Activated CD4-positive, CD25-positive, alpha-beta regulatory T cell treated with anti-CD3 and anti-CD28 coated beads, Interleukin-2, amount 50 U/mL, for 24 hours (primary cell): ENCODE data around the gene LUC7L.
A peak's percentile ranks its signal among the peaks of the same experiment; 100 is the strongest.
"Not testable (repeated sequence)": the region's sequence is repeated elsewhere in the genome, so short reads cannot be mapped to it uniquely, and the experiment has no call there.

ENCODE experiments used
- ATAC-seq, 2 donors: fragments of 150-1000 bp; cut with Tn5 transposase; one replicate each; pipeline ENCODE4 v1.10.0; 2021; ENCODE audit warnings: mild to moderate bottlenecking in 1 of 2, moderate library complexity in 1 of 2

LUC7L gene

DNA sequence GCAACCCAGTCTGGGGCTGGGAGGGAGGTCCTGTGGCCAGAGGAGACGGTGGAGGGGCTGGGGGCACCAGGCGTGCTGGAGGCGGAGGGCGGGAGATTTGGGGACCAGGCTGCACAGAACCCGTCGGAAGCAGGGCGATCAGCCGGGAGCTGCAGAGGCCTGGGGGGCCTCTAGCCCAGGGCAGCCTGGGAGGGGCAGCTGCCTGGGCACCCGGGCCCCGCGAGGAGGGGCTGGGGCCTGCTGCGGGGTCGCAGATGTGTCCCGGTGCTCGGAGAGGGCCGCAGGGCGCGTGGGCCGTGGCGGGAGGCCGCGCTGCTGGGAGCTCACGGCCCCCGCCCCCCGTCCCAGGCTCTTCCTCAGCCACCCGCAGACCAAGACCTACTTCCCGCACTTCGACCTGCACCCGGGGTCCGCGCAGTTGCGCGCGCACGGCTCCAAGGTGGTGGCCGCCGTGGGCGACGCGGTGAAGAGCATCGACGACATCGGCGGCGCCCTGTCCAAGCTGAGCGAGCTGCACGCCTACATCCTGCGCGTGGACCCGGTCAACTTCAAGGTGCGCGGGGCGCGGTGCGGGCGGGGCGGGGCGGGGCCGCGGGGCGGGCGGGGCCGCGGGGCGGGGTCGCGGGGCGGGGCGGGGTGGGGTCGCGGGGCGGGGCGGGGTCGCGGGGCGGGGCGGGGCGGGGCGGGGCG lies 65.0 kb downstream of the LUC7L start:
- ATAC-seq: not testable (repeated sequence)

DNA sequence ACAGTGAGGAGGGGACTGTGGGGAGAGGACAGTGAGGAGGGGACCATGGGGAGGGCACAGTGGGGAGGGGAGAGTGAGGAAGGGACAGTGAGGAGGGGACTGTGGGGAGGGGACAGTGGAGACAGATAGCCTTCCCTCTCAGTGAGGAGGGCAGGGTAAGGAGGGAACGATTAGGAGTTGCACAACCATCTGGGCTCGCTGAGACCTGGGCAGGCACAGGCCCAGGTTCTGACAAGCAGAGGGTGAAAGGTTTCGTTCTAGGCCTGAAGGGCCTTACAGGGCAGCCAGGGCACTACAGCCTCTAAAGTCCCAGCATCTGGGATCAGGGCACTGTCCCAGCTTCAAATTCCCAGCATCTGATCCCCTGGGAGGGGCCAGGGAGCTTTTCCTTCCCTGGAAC lies 65.6 kb downstream of the LUC7L start:
- not testable (repeated sequence) for ATAC-seq

DNA sequence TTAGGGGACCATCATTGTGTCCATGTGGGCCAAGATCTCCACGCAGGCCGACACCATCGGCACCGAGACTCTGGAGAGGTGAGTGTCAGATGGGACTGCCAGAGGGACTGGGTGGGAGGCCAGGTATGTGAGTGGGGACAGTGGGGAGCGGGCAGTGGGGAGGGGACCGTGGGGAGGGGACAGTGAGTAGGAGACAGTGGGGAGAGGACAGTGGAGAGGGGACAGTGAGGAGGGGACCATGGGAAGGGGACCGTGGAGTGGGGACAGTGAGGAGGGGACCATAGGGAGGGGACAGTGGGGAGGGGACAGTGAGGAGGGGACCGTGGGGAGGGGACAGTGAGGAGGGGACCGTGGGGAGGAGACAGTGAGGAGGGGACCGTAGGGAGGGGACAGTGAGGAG lies 66.1 kb downstream of the LUC7L start:
- not testable (repeated sequence) for ATAC-seq

DNA sequence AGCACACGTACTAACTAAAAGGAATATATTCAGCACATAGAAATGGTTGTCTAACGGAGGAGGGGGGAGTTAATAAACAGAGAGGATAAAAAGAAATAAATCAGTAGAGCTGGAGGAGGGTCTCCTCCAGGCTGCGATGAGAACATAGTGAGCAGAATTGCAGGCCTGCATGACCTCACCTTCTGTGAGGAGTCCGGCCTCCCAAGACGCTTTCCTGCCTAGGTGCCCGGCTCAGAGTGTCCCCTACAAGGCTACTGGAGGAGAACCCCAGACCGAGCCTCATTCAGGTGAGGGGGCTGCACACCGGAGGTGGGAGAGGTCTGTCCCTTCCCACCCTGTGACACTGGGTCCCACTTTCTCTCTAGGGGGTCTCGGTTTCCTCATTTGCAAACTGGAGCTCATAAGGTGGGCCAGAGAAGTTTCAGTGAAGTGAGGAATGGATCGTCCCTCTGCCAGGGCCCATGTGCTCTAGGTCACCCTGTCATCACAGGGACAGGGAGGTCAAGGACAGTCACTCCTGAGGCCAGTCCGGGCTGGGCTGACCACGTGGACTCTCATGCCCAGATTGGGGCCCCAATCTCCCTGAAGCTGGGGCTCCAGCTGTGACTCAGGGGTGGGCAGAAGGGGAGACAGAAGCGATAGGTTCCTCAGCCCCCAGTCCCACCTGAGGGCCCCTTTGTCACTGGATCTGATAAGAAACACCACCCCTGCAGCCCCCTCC lies 66.8 kb downstream of the LUC7L start:
- ATAC-seq: no peak

DNA sequence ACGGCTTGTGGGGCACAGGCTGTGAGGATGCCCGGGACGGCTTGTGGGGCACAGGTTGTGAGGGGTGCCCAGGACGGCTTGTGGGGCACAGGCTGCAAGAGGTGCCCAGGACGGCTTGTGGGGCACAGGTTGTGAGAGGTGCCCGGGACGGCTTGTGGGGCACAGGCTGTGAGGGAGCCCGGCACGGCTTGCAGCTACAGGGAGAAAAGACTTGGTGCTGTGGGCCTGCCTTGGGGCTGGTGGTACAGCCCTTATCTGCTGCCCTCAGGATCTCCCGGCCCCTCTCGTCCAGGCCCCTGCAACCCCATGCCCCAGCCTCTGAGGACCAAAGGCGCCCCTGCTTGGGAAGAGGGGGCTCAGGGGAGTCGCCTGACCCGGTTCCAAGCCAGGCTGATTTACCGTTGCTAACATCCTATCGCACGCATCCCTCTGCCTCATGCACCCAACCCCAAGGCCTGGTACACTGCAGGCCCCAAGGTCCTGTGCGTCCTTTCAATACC lies 68.5 kb downstream of the LUC7L start:
- no peak for ATAC-seq

DNA sequence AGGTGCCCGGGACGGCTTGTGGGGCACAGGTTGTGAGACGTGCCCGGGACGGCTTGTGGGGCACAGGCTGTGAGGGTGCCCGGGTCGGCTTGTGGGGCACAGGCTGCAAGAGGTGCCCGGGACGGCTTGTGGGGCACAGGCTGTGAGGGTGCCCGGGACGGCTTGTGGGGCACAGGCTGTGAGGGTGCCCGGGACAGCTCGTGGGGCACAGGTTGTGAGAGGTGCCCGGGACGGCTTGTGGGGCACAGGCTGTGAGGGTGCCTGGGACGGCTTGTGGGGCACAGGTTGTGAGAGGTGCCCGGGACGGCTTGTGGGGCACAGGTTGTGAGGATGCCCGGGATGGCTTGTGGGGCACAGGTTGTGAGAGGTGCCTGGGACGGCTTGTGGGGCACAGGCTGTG lies 69.0 kb downstream of the LUC7L start:
- not testable (repeated sequence) for ATAC-seq

DNA sequence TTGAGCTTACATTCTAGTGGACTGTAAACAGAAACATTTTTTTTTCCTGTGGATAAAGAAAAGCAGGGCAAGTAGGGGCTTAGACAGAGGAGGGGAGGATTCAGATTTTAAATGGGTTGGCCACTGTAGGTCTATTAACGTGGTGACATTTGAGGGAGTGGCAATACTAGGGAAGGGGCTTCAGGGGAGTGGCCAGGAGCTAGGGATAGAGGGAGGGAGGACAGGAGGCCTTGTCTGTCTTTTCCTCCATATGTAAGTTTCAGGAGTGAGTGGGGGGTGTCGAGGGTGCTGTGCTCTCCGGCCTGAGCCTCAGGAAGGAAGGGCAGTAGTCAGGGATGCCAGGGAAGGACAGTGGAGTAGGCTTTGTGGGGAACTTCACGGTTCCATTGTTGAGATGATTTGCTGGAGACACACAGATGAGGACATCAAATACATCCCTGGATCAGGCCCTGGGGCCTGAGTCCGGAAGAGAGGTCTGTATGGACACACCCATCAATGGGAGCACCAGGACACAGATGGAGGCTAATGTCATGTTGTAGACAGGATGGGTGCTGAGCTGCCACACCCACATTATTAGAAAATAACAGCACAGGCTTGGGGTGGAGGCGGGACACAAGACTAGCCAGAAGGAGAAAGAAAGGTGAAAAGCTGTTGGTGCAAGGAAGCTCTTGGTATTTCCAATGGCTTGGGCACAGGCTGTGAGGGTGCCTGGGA lies 70.0 kb downstream of the LUC7L start:
- ATAC-seq: no peak

DNA sequence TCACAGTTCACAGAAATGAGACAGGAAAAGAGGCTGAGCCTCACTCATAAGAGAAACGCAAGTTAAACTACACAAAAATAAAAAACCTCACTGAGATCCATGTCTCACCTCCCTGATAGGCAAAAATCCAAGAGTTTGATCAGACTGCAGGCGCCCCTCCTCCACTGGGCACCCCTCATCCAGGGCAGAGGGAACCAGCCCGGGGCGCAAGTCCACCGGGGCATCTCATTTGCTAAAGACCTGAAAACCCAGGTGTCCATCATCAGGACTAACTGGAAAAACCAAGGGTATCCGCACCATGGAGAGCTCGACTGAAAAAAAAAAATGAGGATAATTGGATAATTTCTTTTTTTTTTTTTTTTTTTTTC lies 74.2 kb downstream of the LUC7L start:
- ATAC-seq: no peak

DNA sequence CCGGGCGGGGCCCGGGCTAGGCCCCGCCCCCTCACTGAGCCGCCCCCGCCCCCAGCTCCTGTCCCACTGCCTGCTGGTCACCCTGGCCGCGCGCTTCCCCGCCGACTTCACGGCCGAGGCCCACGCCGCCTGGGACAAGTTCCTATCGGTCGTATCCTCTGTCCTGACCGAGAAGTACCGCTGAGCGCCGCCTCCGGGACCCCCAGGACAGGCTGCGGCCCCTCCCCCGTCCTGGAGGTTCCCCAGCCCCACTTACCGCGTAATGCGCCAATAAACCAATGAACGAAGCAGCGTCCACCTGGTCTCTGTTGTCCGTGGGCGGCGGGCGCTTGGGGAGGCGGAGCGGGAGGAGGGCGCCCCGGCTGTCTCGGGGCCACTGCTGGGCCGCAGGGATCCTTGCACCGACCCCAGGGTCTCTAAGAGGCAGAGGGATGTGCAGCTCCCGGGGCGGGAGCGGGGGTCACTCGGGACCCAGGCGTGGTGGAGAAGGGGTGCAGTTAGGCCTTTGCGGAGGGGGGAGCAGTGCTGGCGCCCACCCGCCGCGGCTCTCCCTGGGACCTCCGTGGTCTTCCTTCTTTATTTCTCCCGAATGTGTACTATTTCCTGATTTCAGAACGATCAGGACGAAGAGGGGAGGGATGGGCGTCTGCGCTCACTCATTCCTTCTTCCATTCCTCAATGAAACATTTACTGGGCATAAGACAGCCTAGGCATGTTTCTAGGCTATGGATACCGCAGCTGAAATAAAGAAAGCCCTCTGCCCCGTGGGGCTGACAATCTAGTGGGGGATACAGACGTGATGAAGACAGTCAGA lies 74.8 kb downstream of the LUC7L start:
- peak in 1 of 2 donors; percentile 22 for ATAC-seq

DNA sequence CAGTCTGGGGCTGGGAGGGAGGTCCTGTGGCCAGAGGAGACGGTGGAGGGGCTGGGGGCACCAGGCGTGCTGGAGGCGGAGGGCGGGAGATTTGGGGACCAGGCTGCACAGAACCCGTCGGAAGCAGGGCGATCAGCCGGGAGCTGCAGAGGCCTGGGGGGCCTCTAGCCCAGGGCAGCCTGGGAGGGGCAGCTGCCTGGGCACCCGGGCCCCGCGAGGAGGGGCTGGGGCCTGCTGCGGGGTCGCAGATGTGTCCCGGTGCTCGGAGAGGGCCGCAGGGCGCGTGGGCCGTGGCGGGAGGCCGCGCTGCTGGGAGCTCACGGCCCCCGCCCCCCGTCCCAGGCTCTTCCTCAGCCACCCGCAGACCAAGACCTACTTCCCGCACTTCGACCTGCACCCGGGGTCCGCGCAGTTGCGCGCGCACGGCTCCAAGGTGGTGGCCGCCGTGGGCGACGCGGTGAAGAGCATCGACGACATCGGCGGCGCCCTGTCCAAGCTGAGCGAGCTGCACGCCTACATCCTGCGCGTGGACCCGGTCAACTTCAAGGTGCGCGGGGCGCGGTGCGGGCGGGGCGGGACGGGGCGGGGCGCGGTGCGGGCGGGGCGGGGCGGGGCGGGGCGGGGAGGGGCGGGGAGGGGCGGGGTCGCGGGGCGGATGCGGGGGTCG lies 75.6 kb downstream of the LUC7L start:
- ATAC-seq: not testable (repeated sequence)

DNA sequence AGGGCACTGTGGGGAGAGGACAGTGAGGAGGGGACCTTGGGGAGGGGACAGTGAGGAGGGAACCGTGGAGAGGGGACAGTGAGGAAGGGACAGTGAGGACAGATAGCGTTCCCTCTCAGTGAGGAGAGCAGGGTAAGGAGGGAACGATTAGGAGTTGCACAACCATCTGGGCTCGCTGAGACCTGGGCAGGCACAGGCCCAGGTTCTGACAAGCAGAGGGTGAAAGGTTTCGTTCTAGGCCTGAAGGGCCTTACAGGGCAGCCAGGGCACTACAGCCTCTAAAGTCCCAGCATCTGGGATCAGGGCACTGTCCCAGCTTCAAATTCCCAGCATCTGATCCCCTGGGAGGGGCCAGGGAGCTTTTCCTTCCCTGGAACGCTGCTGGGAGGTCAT lies 76.1 kb downstream of the LUC7L start:
- not testable (repeated sequence) for ATAC-seq

DNA sequence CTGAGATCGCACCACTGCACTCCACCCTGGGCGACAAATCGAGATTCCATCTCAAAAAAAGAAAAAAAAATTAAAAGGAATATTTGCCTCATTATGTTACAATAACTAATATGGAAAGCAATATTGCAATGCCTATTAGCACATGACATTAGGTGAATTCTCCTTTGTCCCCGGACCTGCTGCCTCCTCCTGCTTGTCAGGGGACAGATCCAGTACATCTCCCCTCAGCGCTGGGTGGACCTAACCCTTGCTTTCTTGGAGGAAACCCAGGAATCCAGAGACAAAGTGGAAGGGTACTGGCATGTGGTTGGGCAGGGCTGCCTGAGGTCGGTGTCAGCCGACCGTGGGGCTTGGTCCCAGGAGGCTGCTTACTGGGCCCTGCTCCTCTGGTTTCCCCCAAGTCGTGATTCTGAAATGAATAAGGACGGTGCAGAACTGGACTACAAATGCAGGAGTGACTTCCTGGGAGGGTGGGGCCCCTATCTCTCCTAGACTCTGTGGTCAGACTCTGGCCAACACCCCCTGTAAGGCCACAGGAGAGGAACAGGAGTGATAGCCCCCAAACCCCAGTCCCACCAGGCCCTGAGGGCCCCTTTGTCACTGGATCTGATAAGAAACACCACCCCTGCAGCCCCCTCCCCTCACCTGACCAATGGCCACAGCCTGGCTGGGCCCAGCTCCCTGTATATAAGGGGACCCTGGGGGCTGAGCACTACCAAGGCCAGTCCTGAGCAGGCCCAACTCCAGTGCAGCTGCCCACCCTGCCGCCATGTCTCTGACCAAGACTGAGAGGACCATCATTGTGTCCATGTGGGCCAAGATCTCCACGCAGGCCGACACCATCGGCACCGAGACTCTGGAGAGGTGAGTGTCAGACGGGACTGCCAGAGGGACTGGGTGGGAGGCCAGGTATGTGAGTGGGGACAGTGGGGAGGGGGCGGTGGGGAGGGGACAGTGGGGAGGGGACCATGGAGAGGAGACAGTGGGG lies 76.8 kb downstream of the LUC7L start, which contains the start of gene HBZ:
TSS of gene HBZ (plus strand) at position 504 of the 988 bp plus-strand sequence. CDS start at position 770, 266 bp downstream.
- ATAC-seq: no peak

DNA sequence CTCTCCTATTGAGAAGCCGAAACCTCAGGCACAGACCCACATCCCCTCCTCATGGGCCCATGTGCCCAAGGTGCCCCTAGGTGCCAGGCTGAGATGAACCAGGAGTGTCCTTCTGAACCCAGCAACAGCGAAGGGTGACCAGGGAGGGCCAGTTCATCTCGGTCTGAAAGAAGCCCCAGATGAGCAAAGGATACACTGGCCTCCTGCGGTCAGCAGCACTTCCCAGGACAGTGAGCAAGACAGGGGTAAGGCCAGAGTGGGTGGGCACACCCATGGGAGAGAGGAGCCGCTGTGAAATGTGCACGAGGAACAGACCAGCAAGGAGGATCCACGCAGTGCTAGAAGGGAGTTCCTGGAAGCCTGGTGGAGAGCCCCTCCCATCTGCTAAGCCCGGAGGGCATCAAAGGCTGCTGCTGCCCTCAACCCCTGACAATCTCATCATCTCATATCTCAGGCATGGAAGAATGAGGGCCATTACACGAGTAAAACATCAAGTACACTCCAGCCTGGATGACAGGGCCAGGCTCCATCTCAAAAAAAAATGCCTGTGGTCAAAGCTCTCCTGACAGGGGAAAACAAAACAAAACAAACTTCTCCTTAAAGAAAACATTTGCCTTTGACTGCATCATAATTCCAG lies 80.1 kb downstream of the LUC7L start:
- ATAC-seq: no peak

DNA sequence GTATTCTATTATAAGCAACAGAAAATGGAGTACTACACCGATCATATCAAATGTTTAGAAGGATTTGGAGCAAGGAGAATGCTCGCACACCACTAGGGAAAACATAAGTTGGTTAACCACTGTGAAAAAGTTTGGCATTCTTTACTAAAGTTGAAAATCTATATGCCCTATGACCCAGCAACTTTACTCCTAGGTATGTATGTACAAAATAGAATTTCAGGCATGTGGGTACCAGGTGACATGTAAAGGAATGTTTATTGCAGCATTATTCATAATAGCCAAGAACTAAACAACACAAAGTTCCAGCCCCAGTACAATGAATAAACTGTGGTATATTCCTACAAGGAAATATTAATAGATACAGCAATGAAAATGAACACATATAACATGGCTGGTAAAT lies 82.6 kb downstream of the LUC7L start:
- ATAC-seq: no peak

DNA sequence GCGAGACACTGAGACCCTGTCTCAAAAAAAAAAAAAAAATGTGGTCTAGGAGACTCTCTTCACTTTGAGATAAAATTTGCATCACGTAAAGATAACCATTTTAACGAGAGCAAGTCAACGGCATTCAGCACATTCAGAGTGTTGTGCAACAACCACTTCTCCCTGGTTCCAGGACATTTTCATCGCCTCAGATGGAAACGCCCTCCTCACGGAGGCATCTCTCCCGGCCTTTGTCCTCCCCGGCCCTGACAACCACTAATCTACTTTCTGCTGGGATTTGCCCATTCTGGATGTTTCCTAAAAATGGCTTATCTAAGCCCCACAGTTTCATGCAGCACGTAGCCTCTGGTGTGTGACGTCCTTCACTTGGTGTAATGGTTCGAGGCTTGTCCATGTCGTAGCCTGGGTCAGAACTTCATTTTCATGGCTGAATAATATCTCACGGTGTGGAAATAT lies 84.4 kb downstream of the LUC7L start:
- no peak for ATAC-seq

DNA sequence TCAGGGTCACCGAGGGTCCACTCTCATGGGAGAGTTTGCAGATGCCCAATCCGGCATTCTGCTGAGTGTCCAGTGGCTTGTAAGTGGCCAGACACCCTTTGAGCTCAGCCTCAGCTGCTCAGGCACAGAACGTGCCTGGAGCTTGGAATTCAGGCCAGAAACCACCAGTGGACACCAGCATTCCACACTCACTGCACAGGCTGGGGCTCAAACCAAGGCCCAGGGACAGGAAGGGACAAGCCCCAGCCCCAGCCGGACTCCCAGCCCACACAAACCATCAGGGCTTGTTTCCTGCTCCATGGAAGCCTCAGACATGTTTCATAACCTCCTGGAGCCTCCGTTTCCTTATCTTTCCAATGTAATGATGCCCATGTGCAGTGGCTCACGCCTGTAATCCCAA lies 85.8 kb downstream of the LUC7L start:
- ATAC-seq: no peak

DNA sequence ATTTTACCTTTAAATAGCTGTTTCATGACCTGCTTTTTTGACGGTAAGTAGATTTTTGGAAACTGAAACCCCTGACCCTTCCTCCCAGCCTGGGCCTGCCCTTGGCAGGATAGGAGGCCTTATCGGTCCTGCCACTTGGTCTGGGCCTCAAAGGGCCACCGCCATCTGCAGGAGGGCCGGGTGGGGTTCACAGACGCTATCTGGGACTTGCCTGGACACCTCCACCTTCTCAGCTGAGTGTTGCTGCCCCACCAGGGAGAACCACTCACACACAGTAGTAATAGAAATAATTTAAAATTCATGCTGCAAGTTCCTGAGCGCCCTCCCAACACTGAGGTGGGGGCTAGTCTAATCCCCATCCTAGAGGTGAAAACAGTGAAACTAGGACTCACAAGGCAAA lies 86.2 kb downstream of the LUC7L start:
- ATAC-seq: no peak

DNA sequence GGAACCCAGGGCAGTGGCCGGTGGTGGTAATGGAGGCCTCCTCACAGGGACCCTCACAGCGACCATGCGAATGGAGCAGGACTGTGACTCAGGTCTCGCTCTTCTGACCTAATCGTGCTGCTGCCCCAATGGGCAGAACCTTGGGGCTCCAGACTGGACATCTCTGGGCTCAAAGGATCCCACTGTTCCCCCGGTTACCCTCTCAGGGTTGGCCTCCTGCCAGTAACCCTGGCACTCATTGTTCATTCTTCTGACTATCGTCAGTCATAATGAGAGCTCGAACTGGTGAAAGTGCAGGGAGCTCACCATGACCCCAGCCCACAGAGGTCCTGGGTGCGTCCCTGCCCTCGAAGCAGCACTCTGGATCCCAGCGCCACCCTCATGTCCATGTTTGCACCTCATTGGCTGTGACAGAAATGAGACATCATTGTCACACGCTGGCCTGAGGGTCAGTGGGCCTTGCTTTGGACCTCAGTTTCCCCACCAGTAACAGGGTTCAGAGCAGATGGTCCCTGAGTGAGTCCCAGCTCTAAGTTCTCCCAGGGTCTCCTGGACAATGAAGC lies 86.8 kb downstream of the LUC7L start:
- no peak for ATAC-seq

DNA sequence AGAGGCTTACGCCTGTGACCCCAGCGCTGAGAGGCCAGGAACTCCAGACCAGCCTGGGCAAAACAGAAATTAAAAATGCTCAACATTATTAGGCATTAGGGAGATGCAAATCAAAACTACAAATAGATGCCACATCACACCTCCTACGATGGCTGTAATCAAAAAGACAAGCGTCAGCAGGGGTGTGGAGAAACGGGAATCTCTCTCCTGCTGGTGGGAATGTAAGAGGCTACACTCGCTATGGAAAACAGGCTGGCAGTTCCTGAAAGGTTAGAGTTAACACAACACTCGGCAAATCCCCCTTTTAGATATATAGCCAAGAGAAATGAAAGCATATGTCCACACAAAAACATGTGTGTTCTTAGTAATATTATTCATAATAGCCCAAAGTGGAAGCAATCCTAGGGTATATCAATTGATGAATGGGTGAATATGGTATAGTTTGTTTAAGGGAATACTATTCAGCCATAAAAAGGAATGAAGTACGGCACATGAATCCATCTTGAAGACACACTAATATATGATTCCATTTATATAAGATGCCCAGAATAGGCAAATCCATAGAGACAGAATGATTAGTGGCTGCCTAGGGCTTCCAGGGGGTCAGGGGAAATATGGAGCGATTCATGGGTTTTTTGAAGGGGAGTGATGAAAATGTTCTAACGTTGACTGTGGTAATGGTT lies 88.9 kb downstream of the LUC7L start:
- no peak for ATAC-seq
